CD14-positive monocyte (primary cell): ENCODE data around the gene BSG. TPM values are rescaled to one million over a fixed set of nuclear protein-coding genes. Genes with fewer than 3 reads are reported as not detected.

Experiments
- DNase-seq, 3 donors: peaks; one replicate each; pipeline ENCODE4 v3.0.0-alpha.2; 2011 to 2022
- H2AFZ ChIP-seq: 2 replicates; pipeline ENCODE4 v1.6.0; 2012; ENCODE audit warnings: mild to moderate bottlenecking, low read depth, low read length, inconsistent platforms; ENCODE audit not compliant: insufficient read depth, poor library complexity, severe bottlenecking
- H3K27ac ChIP-seq, 2 donors: 1 replicate in 1 of 2; 2 replicates in 1 of 2; pipeline ENCODE4 v1.5.1; 2012 to 2013; ENCODE audit warnings: low read length in 2 of 2, control low read depth in 1 of 2, inconsistent platforms in 1 of 2, low read depth in 1 of 2, mild to moderate bottlenecking in 1 of 2
- H3K27me3 ChIP-seq, 2 donors: one replicate each; pipeline versions ENCODE4 v1.6.0 to v1.6.1; 2011 to 2013; ENCODE audit warnings: low read length in 2 of 2; ENCODE audit not compliant: control insufficient read depth in 2 of 2, insufficient read depth in 2 of 2
- H3K36me3 ChIP-seq, 2 donors: replicated peaks in 1 of 2; 1 replicate in 1 of 2; 2 replicates in 1 of 2; pipeline versions ENCODE4 v1.5.1 to v1.6.1; 2012 to 2013; ENCODE audit warnings: low read length in 2 of 2, control low read depth in 1 of 2, inconsistent platforms in 1 of 2, mild to moderate bottlenecking in 1 of 2; ENCODE audit not compliant: insufficient read depth in 2 of 2, control insufficient read depth in 1 of 2
- H3K4me1 ChIP-seq, 2 donors: 1 replicate in 1 of 2; 2 replicates in 1 of 2; pipeline versions ENCODE4 v1.5.1 to v1.6.1; 2012 to 2013; ENCODE audit warnings: low read length in 2 of 2, control low read depth in 1 of 2, inconsistent platforms in 1 of 2, mild to moderate bottlenecking in 1 of 2, moderate library complexity in 1 of 2; ENCODE audit not compliant: insufficient read depth in 2 of 2, control insufficient read depth in 1 of 2
- H3K4me2 ChIP-seq: replicated peaks from 2 replicates; pipeline ENCODE3; 2012; ENCODE audit warnings: low read length, moderate library complexity, mild to moderate bottlenecking; ENCODE audit not compliant: poor library complexity, severe bottlenecking; ENCODE audit errors: extremely low read depth
- H3K4me3 ChIP-seq, 3 experiments: fragments of 200-600 bp in 1 of 3; sonication (generic) in 1 of 3; replicated peaks in 1 of 3; 1 replicate in 2 of 3; 2 replicates in 1 of 3; pipeline ENCODE4 v1.5.1; 2011 to 2013; ENCODE audit warnings: low read length in 3 of 3, mild to moderate bottlenecking in 3 of 3, control low read depth in 2 of 3, low read depth in 2 of 3, inconsistent platforms in 1 of 3, moderate library complexity in 1 of 3
- H3K79me2 ChIP-seq: 2 replicates; pipeline ENCODE4 v1.6.0; 2012; ENCODE audit warnings: mild to moderate bottlenecking, control low read depth, inconsistent platforms, low read length, moderate library complexity; ENCODE audit not compliant: insufficient read depth
- H3K9ac ChIP-seq: 2 replicates; pipeline ENCODE4 v1.6.0; 2017; ENCODE audit warnings: low read length, mild to moderate bottlenecking; ENCODE audit not compliant: insufficient read depth, poor library complexity, severe bottlenecking
- H3K9me3 ChIP-seq, 2 donors: replicated peaks in 1 of 2; 1 replicate in 1 of 2; 2 replicates in 1 of 2; pipeline versions ENCODE4 v1.5.1 to v1.6.1; 2012 to 2013; ENCODE audit warnings: low read length in 2 of 2, control low read depth in 1 of 2; ENCODE audit not compliant: control insufficient read depth in 1 of 2, insufficient read depth in 1 of 2
- H4K20me1 ChIP-seq: 2 replicates; pipeline ENCODE4 v1.6.0; 2012; ENCODE audit warnings: mild to moderate bottlenecking, low read length, control low read depth, moderate library complexity; ENCODE audit not compliant: insufficient read depth
- H3K27ac Mint-ChIP-seq, 7 donors: one replicate each; pipeline ENCODE4 v1.8.0; 2020; ENCODE audit warnings: mild to moderate bottlenecking in 7 of 7, mixed read lengths in 7 of 7, moderate library complexity in 6 of 7, inconsistent platforms in 2 of 7
- H3K27me3 Mint-ChIP-seq, 3 donors: one replicate each; pipeline ENCODE4 v1.8.0; 2021 to 2022; ENCODE audit warnings: low read depth in 3 of 3, mild to moderate bottlenecking in 3 of 3, mixed read lengths in 3 of 3, moderate library complexity in 3 of 3, inconsistent platforms in 1 of 3
- H3K36me3 Mint-ChIP-seq, 2 donors: one replicate each; pipeline ENCODE4 v1.8.0; 2020; ENCODE audit warnings: mixed read lengths in 2 of 2, inconsistent platforms in 1 of 2, mild to moderate bottlenecking in 1 of 2
- H3K4me1 Mint-ChIP-seq: one replicate; pipeline ENCODE4 v1.8.0; 2020; ENCODE audit warnings: mild to moderate bottlenecking, mixed read lengths
- H3K4me3 Mint-ChIP-seq, 2 donors: one replicate each; pipeline ENCODE4 v1.8.0; 2020; ENCODE audit warnings: mild to moderate bottlenecking in 2 of 2, mixed read lengths in 2 of 2, moderate library complexity in 1 of 2
- H3K9me3 Mint-ChIP-seq, 7 donors: one replicate each; pipeline ENCODE4 v1.8.0; 2020 to 2022; ENCODE audit warnings: mixed read lengths in 7 of 7, mild to moderate bottlenecking in 6 of 7, moderate library complexity in 6 of 7, inconsistent platforms in 2 of 7
- WGBS: methylation state at CpG from one replicate; pipeline ENCODE4 v1.1.5; 2013; ENCODE audit warnings: missing lambda C conversion rate; ENCODE audit not compliant: insufficient coverage; 5-methylcytosine and 5-hydroxymethylcytosine counted together
- intact Hi-C, 2 donors: fragments of 100-400 bp; cut with micrococcal nuclease; formaldehyde crosslinking; loops; one replicate each; pipeline versions ENCODE4 v1.15.0 to v1.15.1; 2023
- polyA plus RNA-seq, 3 donors: library from polyadenylated mRNA; depleted of rRNA in 1 of 3; unstranded in 2 of 3; stranded (reverse) in 1 of 3; fragments of 300-500 nt in 2 of 3; fragments of >200 nt in 1 of 3; fragmentation: Illumina TruSeq in 2 of 3; gene quantifications; 1 replicate in 2 of 3; 2 replicates in 1 of 3; pipeline ENCODE4 v1.2.3, GENCODE V29; 2012 to 2021
- TF ChIP-seq, protein P1 (sequence below): fragments of 200-600 bp; IDR thresholded peaks from one replicate; pipeline ENCODE4 v1.8.0; 2022; ENCODE audit warnings: antibody characterized with exemption, mild to moderate bottlenecking

BSG gene
- polyA plus RNA-seq, 3 donors: 190 to 431 (median 364) TPM

DNA sequence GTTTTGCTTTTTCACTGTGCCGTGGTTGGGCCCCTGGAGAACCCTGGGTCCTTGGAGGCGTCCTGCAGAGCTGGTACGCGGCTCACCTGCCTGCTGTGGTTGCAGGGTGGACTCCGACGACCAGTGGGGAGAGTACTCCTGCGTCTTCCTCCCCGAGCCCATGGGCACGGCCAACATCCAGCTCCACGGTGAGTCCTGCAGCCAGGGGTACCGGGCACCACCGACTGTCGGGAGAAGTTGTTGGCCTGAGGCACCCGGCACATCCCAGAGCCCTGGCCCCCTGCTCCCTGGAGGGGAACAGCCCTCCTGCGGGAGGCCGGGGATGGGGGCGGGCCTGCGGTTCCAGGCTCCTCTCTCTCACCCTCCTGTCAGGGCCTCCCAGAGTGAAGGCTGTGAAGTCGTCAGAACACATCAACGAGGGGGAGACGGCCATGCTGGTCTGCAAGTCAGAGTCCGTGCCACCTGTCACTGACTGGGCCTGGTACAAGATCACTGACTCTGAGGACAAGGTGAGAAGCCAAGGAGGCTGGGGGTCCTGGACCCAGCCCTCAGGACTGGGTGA lies 8.0 kb downstream of the BSG start:
- Histone ChIP-seq H3K79me2 (peaks cover 48% of the 10 kb centered on the region), H3K27ac (no peak overlapping the region), H3K27me3 (no peaks in the 10 kb centered on the region), H3K4me2 (no peak overlapping the region), H3K4me1 (peaks cover 0 to 6% of the 10 kb centered on the region in 2 donors), H2AFZ (no peak overlapping the region), H3K36me3 (peaks cover 44 to 47% of the 10 kb centered on the region in 2 donors), H4K20me1 (peaks cover 87% of the 10 kb centered on the region), H3K9ac (no peak overlapping the region), H3K4me3 (no peak overlapping the region), H3K9me3 (no peaks in the 10 kb centered on the region)
- TF ChIP-seq, protein P1, sequence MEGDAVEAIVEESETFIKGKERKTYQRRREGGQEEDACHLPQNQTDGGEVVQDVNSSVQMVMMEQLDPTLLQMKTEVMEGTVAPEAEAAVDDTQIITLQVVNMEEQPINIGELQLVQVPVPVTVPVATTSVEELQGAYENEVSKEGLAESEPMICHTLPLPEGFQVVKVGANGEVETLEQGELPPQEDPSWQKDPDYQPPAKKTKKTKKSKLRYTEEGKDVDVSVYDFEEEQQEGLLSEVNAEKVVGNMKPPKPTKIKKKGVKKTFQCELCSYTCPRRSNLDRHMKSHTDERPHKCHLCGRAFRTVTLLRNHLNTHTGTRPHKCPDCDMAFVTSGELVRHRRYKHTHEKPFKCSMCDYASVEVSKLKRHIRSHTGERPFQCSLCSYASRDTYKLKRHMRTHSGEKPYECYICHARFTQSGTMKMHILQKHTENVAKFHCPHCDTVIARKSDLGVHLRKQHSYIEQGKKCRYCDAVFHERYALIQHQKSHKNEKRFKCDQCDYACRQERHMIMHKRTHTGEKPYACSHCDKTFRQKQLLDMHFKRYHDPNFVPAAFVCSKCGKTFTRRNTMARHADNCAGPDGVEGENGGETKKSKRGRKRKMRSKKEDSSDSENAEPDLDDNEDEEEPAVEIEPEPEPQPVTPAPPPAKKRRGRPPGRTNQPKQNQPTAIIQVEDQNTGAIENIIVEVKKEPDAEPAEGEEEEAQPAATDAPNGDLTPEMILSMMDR: no peak
- 93% methylated on average over 18 of the region's 22 CpGs for WGBS
- Mint-ChIP-seq H3K27me3 (peaks cover 2 to 3% (median 2%) of the 10 kb centered on the region in 3 donors), H3K4me3 (no peak overlapping the region), H3K27ac (peak overlapping the region in 1 of 7 donors; percentile 37), H3K4me1 (peaks cover 8% of the 10 kb centered on the region), H3K36me3 (peaks cover 18 to 47% of the 10 kb centered on the region in 2 donors), H3K9me3 (no peaks in the 10 kb centered on the region)
- intact Hi-C loops: loop anchor here in 1 of 2 donors (5.0 kb wide), 1 partner anchor 152 kb away; no protein-coding TSS in a partner anchor
- DNase-seq: no peak

DNA sequence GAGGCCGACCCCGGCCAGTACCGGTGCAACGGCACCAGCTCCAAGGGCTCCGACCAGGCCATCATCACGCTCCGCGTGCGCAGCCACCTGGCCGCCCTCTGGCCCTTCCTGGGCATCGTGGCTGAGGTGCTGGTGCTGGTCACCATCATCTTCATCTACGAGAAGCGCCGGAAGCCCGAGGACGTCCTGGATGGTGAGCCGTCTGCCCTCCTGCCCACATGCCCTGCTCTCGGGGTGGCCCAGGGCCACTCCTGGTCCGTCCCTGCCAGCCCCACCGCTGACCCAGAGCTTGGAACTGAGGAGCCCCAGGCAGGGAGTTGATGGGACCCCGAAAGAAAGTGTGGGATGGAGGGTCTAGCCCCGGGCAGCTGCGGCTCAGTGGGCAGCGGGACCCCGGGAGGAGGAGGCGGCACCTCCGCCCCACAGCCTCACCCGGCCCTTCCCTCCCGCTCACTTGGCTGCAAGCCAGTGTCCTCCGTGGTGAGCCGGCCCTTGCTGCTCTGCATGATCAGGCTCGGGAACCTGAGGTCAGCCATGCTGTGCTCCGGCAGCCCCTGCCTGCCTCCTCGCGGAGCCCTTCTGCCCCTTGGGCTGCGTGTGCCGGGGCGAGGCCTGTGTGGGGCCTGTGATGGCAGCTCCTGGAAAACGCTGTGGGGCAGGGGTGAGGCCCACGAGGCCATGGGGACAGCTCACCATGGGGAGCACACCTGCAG lies 9.2 kb downstream of the BSG start:
- 97% methylated on average over 33 of the region's 40 CpGs for WGBS
- Mint-ChIP-seq H3K27me3 (peaks cover 9 to 13% (median 10%) of the 10 kb centered on the region in 3 donors), H3K4me1 (peaks cover 5% of the 10 kb centered on the region), H3K36me3 (peaks cover 18 to 45% of the 10 kb centered on the region in 2 donors), H3K27ac (no peak overlapping the region), H3K9me3 (no peaks in the 10 kb centered on the region), H3K4me3 (no peak overlapping the region)
- intact Hi-C loops: loop anchor here in 1 of 2 donors (5.0 kb wide), 1 partner anchor 151 kb away; no protein-coding TSS in a partner anchor
- no peak for DNase-seq
- Histone ChIP-seq H3K79me2 (peaks cover 36% of the 10 kb centered on the region), H3K36me3 (peaks cover 44 to 47% of the 10 kb centered on the region in 2 donors), H3K4me3 (no peak overlapping the region), H4K20me1 (peaks cover 77% of the 10 kb centered on the region), H2AFZ (no peak overlapping the region), H3K27ac (no peak overlapping the region), H3K4me1 (no peaks in the 10 kb centered on the region), H3K4me2 (no peak overlapping the region), H3K9ac (no peak overlapping the region), H3K27me3 (peaks cover 0 to 6% of the 10 kb centered on the region in 2 donors), H3K9me3 (no peaks in the 10 kb centered on the region)
- TF ChIP-seq, protein P1: no peak
